Measurements from ENCODE around the gene RRM2. TPM values are rescaled to one million over a fixed set of nuclear protein-coding genes. Genes with fewer than 3 reads are reported as not detected.
"Not testable (repeated sequence)": the region's sequence is repeated elsewhere in the genome, so short reads cannot be mapped to it uniquely, and the experiment has no call there.

The RRM2 gene
- total RNA-seq, 1 experiment from 2014 or later, result 195 TPM

DNA sequence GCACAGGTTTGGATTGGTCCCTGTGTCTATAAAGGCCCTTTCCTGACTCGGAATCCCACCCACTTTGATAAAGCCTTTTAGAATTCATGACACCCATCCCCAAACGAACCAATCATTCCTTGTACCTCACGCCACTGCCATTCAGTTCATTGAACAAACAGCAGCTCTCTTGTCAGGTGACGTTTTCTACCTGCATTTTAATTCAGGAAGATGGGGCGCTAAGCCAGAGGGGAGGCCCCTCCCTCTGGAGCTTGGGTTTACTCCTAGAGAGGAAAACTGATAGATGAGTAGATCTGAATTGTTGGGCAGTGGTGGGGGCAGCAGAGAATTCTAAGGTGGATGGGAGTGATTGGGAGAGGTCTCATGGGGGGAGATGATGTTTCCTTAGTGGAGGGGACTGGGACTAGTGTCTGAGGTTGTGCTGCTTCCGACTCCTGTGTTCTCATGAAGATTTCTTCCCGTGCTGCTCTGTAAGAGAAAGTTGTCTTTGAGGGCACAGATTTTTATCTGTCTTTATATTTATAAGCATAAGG, 9.6 kb downstream of the RRM2 start:
- DNase-seq (ENCODE audit: low read depth), result no peak

- no peak for DNase-seq (ENCODE audit: low read depth)
Observed at GRCh38 chr2:10132596-10132995, 10.1 kb downstream of the RRM2 start.

GRCh38 chr2:10132996-10133647, 10.6 kb downstream of the RRM2 start:
- DNase-seq (ENCODE audit: low read depth), result no peak

DNA sequence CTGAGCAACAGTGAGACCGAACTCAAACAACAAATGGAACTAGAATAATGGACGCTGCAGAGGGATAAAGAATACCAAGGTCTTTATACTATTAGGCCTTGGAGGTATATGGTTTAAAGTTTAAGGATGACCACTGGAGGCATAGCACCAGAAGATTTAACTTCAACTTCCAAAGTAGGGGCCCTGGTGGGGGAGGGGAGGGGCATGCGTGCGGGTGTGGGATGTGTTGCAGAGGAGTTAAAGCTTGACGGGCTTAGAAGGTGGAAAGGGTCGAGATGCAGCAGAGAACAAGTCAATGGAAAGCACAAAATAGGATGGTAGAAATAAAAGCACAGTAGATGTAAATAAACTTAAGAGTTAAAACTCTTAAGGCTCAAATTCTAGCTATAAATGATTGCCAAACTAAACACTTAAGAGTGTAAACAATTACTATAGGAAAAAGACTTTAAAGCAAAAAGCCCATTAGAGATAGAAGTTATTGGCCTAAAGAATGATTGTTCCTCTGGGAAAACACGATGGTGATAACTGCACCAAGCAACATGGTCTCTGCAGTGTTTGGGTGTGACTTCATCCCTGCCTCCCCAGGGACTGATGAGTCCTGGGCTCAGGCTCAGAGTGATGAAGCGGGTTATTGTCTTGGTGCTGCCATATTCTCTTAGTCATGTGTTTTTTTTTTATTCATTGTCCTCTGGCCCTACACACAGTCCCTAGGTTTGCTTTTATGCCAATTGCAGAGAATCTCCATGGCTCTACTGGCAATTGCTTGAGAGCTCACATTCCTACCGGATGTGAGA, 13.0 kb downstream of the RRM2 start:
- peak; percentile 80 for DNase-seq (ENCODE audit: low read depth)

DNA sequence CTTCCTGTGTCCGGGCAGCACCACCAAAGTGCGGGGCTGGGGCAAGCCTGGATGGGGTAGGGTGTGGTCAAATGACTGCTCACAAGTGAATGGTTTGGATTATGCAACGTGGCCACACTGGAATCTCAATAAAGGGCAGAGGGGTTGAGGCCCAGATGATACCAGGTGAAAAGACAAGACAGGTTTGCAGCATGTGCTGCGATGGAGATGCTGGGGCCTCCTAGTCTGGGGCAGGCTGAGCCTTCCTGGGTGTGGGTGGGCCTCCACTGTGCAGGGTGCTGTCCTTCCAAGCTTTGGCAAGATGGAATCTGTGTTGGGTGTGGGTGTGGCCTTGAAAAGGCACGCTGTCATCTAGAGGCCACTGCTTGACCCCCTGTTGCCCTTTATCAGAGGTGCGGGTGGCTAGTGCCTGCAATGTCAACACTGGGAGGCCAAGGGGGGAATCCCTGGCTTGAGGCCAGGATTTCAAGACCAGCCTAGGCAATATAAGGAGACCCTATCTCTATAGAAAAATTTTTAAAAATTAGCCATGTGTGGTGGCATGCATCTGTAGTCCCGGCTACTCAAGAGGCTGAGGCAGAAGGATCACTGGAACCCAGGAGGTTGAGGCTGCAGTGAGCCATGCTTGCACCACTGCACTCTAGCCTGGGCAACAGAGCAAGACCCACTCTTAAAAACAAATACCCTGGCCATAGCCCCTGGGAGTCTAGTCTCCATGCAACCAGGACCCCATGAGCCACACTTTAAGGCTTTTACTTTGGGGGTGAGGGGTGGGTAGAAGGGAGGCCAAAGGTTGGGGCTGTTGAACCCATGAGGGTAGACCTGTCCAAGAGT, 13.8 kb downstream of the RRM2 start:
- no peak for DNase-seq (ENCODE audit: low read depth)

- peak; percentile 45 for DNase-seq (ENCODE audit: low read depth)
Observed at GRCh38 chr2:10137053-10137843, 14.7 kb downstream of the RRM2 start.

DNA sequence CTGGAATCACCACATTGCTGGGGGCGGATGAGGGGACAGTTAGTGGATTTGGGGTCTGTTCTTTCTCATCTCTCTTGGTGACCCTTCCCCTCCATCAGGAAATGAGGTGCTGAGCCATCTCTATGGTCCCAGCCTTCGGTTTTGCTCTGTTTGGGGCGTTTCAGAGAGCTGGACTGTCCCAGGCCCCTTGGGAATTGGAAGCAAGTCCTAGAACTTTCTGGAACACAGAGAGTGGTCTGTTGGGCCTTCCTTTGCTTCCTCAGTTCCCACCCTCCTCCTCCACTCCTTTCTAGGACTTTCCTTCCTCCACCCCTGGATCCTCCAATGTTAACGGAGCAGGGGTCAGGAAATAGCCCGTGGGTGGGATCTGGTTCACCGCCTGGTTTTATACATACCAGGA, 17.0 kb downstream of the RRM2 start:
- DNase-seq (ENCODE audit: low read depth), result no peak

GRCh38 chr2:10140841-10141610, 18.5 kb downstream of the RRM2 start:
- DNase-seq (ENCODE audit: low read depth), result no peak

DNA sequence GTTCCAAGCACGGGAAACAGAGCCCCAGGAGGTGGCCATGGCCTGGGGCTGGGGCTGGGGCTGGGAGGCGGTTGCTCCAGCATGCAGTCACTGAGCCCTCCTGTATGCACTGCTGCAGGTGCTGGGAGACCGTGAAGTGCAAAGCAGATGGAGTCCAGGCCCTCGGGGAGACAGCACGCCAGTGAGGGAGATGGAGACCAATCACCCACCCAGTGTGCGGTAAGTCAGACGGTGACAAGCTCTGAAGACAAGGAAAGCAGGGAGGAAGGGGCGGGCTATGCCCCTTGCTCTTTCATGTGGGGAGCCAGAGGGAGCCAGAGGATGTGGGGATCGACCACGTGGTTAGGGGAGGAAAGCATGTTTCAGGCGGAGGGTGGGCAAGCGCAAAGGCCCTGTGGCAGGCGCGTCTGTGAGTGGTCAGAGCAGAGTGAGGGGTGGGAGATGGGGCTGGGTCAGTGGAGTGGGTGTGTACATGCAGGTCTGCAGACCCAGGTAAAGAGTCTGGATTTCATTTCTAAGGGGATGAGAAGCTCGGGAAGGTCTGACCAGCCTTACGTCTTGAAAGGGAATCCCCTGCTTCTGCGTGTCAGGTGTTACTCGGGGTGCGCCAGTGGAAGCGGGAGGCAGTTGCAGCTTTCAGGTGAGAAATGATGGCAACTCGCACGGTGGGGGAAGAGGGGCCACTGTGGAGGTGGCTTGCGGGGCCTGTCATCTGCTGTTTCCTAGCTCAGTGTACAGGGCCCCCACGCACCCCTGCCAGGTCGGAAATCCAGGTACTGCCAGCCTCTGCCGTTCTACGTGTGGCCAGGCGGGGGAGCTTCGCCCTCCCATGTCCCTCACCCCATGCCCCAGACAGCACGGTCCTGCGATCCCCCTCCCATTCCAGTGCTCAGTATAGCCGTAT, 19.4 kb downstream of the RRM2 start:
- DNase-seq (ENCODE audit: low read depth), result no peak

GRCh38 chr2:10142640-10142965, 20.1 kb downstream of the RRM2 start:
- no peak for DNase-seq (ENCODE audit: low read depth)

- DNase-seq (ENCODE audit: low read depth), result no peak
Observed at GRCh38 chr2:10144771-10145518, 22.4 kb downstream of the RRM2 start.

GRCh38 chr2:10145519-10146357, 23.2 kb downstream of the RRM2 start:
- no peak for DNase-seq (ENCODE audit: low read depth)

DNA sequence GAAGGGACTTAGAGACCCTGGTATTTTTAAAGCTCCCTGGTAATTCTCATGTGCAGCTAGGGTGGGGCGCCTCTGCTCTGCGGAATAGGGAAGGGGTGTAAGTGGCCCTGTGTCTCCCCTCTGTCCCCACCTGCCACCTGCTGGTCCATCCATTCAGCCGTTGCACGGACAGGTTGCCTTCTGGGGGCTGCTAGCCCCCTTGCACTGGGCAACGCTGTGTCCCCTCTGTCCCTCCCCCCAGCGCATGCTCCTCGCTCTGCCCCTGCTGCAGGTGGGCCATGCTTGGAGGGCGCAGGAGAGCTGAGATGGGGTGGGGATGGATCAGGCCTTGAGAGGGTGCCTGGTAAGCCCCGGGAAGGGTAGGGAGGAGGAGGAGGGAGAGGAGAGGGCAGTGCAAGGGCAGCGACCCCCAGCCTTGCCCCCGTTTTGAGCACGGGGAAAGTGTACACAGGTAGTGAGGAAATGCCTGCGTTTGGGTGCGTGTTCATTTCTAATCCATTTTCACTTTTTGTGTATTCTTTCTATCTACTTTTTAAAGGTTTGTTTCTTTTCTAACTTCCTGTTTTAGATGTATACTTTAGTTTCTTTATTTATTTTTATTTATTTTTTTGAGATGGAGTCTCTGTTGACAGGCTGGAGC, 23.9 kb downstream of the RRM2 start:
- DNase-seq (ENCODE audit: low read depth), result no peak

DNA sequence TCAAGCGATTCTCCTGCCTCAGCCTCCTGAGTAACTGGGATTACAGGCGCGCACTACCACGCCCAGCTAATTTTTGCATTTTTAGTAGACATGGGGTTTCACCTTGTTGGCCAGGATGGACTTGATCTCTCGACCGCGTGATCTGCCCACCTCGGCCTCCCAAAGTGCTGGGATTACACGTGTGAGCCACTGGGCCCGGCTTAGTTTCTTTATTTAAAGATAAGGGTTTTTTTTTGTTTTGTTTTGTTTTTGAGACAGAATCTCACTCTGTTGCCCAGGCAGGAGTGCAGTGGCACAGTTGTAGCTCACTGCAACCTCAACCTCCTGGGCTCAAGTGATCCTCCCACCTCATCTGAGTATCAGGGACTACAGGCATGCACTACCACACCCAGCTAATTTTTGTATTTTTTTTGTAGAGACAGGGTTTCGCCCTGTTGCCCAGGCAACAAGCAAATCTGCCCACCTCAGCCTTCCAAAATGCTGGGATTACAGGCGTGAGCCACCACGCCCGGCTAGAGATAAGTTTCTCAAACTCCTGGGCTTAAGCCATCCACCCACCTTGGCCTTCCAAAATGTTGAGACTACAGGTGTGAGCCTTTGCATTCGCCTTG, 24.6 kb downstream of the RRM2 start:
- not testable (repeated sequence) for DNase-seq (ENCODE audit: low read depth)

GRCh38 chr2:10148268-10148667, 25.7 kb downstream of the RRM2 start:
- DNase-seq (ENCODE audit: low read depth), result no peak

- DNase-seq (ENCODE audit: low read depth), result no peak
Observed at GRCh38 chr2:10149635-10150034, 27.1 kb downstream of the RRM2 start.

- DNase-seq (ENCODE audit: low read depth), result no peak
Observed at GRCh38 chr2:10150436-10150835, 27.9 kb downstream of the RRM2 start.

All from HT1080 (cell line).